Renal cortical epithelial cell (primary cell): ENCODE data around the gene CLTRN. TPM values are rescaled to one million over a fixed set of nuclear protein-coding genes. Genes with fewer than 3 reads are reported as not detected.

Experiments used
- total RNA-seq: library from RNA; depleted of rRNA; stranded (reverse); fragments of >200 nt; gene quantifications from 2 replicates; pipeline ENCODE4 v1.2.3, GENCODE V29; 2014

CLTRN gene
- total RNA-seq, 1 donor from 2014 or later, result 3.0 TPM

Other genes starting within 250 kb of the CLTRN start
- 4.2 and 6.3 TPM in 2 replicates for gene PIR, start 171.5 kb downstream of the CLTRN start, total RNA-seq
- 0.15 and 0.35 TPM in 2 replicates for gene BMX, start 164.0 kb downstream of the CLTRN start, total RNA-seq
- 0.35 and 3.0 TPM in 2 replicates for gene ACE2, start 63.8 kb downstream of the CLTRN start, total RNA-seq
- gene CA5B, start 73.5 kb upstream of the CLTRN start, total RNA-seq, result 2.1 and 5.4 TPM in 2 replicates
- gene ZRSR2, start 125.7 kb upstream of the CLTRN start, total RNA-seq, result 2.6 and 7.5 TPM in 2 replicates
- gene AP1S2, start 190.0 kb upstream of the CLTRN start, total RNA-seq, result 65.3 and 78.3 TPM in 2 replicates